ENCODE results near the gene ING4. TPM values are rescaled to one million over a fixed set of nuclear protein-coding genes. Genes with fewer than 3 reads are reported as not detected.

Gene ING4
- total RNA-seq, 4 donors from 2014 or later = 45.1 to 58.3 (median 49.9) TPM

DNA sequence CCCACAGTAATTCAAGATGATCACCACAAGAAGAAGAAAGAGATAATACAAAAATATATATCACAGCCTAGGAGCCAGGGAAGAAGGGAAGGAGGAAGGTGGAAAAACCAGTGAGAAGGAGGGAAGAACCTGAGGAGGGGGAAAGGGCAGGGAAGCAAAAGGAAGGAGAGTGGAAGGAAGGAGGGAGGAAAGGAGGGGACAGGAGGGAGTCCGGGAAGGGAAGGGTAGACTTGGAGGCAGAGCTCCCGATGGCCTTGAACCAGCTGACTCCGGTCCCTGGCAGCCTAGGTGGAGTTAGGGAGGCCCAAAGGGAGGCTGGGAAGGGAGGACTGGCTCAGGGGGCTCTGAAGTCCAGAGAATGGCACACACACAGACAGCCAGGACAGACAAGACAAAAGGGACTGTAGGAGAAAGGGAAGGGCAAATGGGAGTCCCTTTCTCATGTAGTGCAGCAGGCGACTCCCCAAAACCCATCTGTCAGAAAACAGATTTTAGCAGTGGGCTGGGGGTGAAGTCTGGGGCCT is 31.0 kb upstream of the ING4 start:
- intact Hi-C loops (cut with DNase I) = no loop called here

DNA sequence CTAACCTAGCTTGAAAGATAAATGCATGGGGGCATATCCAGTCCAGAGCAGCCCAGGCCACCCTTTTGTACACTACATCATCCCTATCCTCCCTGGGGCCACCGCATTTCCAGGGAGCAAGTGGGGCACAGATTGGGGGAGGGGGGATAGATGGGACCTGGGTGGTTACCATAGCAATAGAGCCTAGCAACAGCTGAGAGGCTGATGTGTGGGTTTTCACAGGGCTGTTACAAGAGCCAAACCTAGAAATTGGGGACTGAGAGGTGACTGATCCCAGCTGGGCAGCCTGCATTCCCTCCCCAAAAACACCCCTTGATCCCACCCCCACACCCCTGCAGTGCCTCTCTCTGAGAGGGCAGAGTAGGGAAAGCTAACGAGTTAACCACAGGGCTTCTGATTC is 30.0 kb upstream of the ING4 start:
- no peak for TF ChIP-seq EP300 (IDR thresholded peaks at IDR 0.05)
- TF ChIP-seq POLR2AphosphoS5 (IDR thresholded peaks at IDR 0.05) = no peak
- TF ChIP-seq POLR2A (IDR thresholded peaks at IDR 0.05; ENCODE audit: low read depth) = no peak
- TF ChIP-seq CTCF (IDR thresholded peaks at IDR 0.05) = no peak
- Histone ChIP-seq H3K4me3 (no peak overlapping the region), H3K27me3 (peaks cover 0 to 33% (median 1%) of the 10 kb centered on the region in 4 donors), H3K27ac (replicated peaks in 1 of 4) (no peak overlapping the region), H3K36me3 (no peaks in the 10 kb centered on the region), H3K9me3 (no peaks in the 10 kb centered on the region), H3K4me1 (peaks cover 18 to 22% (median 19%) of the 10 kb centered on the region in 4 donors)
- intact Hi-C loops (cut with DNase I) = no loop called here
- no peak for DNase-seq (ENCODE audit: extremely low spot score)
- 60% methylated on average over 1 of the region's 2 CpGs for WGBS

More for the DNA sequence above, 31.0 kb upstream of the ING4 start:
- no peak for DNase-seq (ENCODE audit: extremely low spot score)
- no peak overlapping the region for H3K4me3 ChIP-seq
- 71% methylated on average over 4 of the region's 4 CpGs for WGBS
- H3K9me3 ChIP-seq = no peaks in the 10 kb centered on the region
- peaks cover 0 to 43% (median 9%) of the 10 kb centered on the region in 4 donors for H3K27me3 ChIP-seq
- TF ChIP-seq CTCF (IDR thresholded peaks at IDR 0.05) (no peak), POLR2A (IDR thresholded peaks at IDR 0.05; ENCODE audit: low read depth) (no peak)
- no peaks in the 10 kb centered on the region for H3K36me3 ChIP-seq
- peaks cover 11 to 13% (median 12%) of the 10 kb centered on the region in 4 donors for H3K4me1 ChIP-seq
- H3K27ac ChIP-seq (replicated peaks in 1 of 4) = no peak overlapping the region

DNA sequence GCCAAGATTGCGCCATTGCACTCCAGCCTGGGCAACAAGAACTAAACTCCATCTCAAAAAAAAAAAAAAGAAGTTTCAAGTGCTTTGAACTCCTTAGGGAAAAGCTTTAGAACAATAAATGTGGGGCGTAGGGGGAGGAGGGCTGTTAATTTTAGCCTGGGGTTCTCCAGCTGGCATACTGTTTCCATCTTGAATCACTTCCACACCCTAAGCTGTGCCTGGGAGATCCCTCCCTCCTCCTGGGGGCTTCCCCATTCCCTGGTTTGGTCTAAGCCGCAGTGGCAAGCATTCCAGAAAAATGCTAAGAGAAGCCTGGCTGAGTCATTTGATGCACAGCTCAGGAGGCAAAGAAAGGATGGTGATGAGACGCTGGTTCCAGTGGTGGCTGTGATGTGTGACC is 28.6 kb upstream of the ING4 start:
- WGBS = 72% methylated on average over 4 of the region's 4 CpGs
- TF ChIP-seq POLR2AphosphoS5 (IDR thresholded peaks at IDR 0.05) (no peak), POLR2A (IDR thresholded peaks at IDR 0.05; ENCODE audit: low read depth) (no peak), EP300 (IDR thresholded peaks at IDR 0.05) (no peak), CTCF (IDR thresholded peaks at IDR 0.05) (no peak)
- Histone ChIP-seq H3K4me1 (peaks cover 32 to 36% (median 33%) of the 10 kb centered on the region in 4 donors), H3K27ac (replicated peaks in 1 of 4) (no peak overlapping the region), H3K36me3 (no peaks in the 10 kb centered on the region), H3K9me3 (no peaks in the 10 kb centered on the region), H3K4me3 (no peak overlapping the region), H3K27me3 (peaks cover 0 to 19% (median 0%) of the 10 kb centered on the region in 4 donors)
- intact Hi-C loops (cut with DNase I) = no loop called here
- no peak for DNase-seq (ENCODE audit: extremely low spot score)

GRCh38 chr12:6688999-6689882 is 26.3 kb upstream of the ING4 start, which contains the start of gene ZNF384:
TSS of gene ZNF384 (minus strand) at chr12:6689375. CDS start at chr12:6679520, 9,855 bp downstream.
- peaks cover 0 to 4% (median 3%) of the 10 kb centered on the region in 4 donors for H3K36me3 ChIP-seq

More at GRCh38 chr12:6688999-6689882, 26.3 kb upstream of the ING4 start, which contains the start of gene ZNF384:
- Histone ChIP-seq H3K27ac (replicated peaks in 1 of 4) (peak within 1 kb of the TSS; percentile 94 to 99 (median 97)), H3K4me1 (peaks cover 42 to 53% (median 48%) of the 10 kb centered on the region in 4 donors), H3K9me3 (no peaks in the 10 kb centered on the region), H3K27me3 (no peaks in the 10 kb centered on the region), H3K4me3 (peak within 1 kb of the TSS; percentile 66 to 93 (median 84))
- intact Hi-C loops (cut with DNase I) = loop anchor here (2.0 to 5.0 kb wide), 2 partner anchors 26 to 72 kb away; partner anchors contain the start of gene ING4
- TF ChIP-seq POLR2AphosphoS5 (IDR thresholded peaks at IDR 0.05) (peak; percentile 76 to 88), CTCF (IDR thresholded peaks at IDR 0.05) (peak in 2 of 3 experiments; percentile 21 to 27), EP300 (IDR thresholded peaks at IDR 0.05) (no peak)
- peak; percentile 99 for DNase-seq (ENCODE audit: extremely low spot score)
- under 1% methylated on average over 39 of the region's 72 CpGs for WGBS

All from esophagus muscularis mucosa (tissue), 4 donors.